Measurements from ENCODE around the gene PGAP6.
"Not testable (repeated sequence)": the region's sequence is repeated elsewhere in the genome, so short reads cannot be mapped to it uniquely, and the experiment has no call there.

PGAP6 gene

DNA sequence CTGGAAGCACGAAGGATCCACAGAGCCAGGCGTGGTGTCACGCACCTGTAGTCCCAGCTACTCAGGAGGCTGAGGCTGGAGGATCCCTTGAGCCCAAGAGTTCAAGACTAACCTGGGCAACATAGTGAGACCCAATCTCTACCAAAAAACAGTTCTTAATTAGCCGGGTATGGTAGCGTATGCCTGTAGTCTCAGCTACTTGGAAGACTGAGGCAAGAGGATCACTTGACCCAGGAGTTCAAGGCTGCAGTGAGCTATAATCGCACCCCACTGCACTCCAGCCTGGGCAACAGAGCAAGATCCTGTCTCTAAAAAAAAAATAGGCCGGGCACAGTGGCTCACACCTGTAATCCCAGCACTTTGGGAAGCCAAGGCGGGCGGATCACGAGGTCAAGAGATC, 33.3 kb downstream of the PGAP6 start:
- DNase-seq: not testable (repeated sequence)

DNA sequence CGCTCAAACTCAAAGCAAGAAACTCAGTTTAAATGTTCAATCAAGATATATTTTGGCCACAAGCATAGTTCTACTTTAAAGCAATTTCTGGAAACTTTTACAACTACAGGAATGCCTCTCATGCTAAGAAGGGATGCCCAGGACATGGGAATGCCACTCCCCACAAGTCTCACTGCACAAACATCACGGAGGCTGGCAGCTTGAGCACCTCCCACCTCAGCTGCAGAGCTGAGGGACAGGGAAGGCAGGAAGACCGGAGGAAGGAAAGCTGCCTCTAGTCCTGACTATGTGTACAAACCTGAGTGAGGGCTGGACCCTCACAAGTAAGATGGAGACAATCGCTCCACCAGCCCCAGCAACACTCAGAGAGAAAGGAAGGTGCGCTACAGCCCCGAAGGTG, 34.6 kb downstream of the PGAP6 start:
- DNase-seq: no peak

DNA sequence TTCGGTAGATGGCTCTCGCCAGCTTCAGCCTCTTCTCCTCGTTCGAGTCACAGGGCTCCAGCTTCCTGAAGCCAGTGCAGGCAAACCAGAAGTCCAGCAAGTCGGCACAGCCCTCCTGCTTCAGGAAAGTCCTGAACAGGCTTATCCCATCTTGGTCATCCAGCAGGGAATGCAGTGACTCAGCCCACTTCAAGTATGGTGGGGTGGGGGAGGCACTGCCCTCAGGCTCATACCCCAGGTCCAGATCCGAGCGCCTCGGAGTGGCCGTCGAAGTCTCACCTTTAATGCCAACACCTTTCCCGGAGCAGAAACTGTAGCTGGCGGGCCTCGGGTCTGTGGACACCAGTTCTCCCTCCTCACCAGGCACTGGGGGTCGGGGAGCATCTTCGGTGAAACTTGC, 35.2 kb downstream of the PGAP6 start:
- no peak for DNase-seq

DNA sequence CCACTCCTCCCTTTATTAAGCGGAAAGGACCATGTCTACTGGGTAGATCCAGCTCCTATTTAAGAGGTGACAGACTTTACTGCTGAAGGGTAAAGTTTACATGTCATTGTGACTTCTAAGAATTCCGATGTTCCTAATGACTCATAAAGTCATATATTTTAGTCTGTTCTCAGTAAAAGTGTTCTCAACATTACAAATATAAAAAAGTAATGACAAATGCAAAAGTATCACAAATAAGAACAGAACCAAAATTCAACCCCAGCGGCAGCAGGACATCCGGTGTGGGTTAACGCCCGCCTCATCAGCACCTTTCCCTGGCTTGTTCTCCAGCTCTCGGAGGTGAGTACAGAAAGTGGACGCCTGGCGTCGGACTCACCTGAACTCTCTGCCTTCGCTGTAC, 36.0 kb downstream of the PGAP6 start:
- no peak for DNase-seq

DNA sequence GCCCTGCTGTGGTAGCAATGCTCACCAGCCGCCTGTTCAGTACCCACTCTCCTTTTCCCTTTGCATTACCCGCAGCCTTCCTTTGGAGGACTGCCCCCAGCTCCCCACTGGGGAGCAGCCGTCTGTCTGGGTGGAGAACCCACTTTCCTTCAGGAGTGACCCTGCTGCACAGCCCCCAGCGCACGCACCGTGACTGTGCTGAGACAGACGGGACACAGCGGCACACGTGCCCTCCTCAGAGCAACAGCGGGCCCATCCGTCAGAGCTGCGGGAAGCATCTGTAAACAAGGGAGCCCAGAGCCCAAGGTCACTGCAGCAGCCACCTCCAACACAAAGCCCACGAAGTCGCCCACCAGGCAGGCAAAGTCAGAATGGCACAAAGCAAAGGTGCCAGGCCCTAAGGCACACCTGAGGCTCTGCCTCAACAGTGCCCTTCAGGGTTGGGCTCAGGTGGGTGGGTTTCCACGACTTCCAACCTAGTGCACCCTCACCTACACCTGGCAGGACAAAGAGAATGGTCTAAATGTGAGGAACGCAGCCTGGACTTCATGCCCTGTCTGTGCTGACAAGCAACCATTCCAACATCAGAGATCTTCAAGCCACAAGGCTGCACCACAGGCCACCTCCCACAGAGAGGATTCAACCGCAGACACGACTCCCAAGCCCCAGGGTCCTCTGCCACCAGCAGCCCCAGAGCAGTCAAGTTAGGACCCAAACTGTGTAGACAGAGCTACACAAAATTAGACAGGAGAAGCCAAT, 39.1 kb downstream of the PGAP6 start:
- DNase-seq: no peak

DNA sequence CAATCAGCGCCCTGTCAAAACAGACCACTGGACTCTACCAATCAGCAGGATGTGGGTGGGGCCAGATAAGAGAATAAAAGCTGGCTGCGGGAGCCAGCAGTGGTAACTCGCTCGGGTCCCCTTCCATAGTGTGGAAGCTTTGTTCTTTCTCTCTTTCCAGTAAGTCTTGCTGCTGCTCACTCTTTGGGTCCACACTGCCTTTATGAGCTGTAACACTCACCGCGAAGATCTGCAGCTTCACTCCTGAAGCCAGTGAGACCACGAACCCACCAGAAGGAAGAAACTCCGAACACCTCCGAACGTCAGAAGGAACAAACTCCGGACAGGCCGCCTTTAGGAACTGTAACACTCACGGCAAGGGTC, 39.8 kb downstream of the PGAP6 start:
- DNase-seq: not testable (repeated sequence)

DNA sequence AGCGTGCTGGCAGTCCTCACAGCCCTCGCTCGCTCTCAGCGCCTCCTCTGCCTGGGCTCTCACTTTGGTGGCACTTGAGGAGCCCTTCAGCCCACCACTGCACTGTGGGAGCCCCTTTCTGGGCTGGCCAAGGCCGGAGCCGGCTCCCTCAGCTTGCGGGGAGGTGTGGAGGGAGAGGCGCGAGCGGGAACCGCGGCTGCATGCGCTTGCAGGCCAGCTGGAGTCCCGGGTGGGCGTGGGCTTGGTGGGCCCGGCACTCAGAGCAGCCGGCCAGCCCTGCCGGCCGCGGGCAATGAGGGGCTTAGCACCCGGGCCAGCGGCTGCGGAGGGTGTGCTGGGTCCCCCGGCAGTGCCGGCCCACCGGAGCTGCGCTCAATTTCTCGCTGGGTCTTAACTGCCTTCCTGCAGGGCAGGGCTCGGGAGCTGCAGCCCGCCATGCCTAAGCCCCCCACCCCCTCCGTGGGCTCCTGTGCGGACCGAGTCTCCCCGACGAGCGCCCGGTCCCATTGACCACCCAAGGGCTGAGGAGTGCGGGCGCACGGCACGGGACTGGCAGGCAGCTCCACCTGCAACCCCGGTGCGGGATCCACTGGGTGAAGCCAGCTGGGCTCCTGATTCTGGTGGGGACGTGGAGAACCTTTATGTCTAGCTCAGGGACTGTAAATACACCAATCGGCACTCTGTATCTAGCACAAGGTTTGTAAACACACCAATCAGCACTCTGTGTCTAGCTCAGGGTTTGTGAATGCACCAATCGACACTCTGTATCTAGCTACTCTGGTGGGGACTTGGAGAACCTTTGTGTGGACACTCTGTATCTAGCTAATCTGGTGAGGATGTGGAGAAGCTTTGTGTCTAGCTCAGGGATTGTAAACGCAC, 40.4 kb downstream of the PGAP6 start:
- DNase-seq: not testable (repeated sequence)

DNA sequence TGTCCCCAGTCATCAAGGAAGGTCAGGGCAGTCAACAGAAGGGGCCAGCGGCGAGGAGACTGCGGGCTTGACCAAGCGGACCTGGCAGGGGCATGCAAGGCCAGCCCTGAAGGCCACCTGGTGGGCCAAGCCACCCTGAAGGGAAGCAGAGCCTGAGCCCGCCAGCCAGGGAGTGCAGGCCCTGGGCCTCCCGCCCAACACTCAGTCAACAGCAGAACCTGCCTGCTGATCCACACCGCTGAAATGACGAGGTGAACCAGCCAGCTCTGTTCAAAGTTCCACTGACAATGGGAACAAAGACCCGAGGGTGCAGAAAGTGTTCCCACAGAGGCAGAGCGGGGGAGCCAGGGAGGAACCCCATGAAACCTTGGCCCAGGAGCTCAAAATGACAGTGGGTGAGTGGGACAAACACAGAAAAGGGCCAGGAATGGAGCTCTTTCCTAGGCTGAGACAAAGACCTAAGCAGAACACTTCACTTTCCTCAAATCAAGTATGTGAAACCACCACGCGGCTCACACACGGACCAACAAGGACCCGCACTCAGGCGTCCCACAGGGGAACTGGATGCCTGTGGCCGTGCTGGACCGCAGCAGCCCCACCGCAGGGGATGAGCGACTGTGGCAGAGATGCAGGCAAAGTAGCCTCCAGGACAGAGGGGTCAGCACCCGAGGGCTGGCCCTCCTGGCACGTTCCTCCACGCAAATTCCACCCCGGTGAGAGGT, 41.2 kb downstream of the PGAP6 start:
- DNase-seq: no peak

DNA sequence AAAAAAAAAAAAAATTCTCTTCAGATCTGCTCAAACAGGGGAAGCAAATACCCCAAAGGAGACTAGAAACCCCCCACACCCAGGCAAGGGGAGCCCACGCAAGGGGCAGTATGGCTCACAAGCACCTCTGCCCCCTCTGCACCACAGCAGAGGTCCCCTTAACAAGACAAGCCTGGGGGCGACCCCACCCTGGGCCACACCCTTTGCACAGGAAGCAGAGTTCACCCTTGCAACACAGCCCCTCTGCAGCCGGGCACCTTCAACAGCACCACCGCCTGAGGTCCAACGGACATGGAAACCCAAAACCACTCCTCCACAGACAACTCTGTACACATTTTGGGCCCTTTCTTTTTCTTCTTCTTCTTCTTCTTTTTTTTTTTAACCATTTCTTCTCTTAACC, 42.1 kb downstream of the PGAP6 start:
- no peak for DNase-seq

DNA sequence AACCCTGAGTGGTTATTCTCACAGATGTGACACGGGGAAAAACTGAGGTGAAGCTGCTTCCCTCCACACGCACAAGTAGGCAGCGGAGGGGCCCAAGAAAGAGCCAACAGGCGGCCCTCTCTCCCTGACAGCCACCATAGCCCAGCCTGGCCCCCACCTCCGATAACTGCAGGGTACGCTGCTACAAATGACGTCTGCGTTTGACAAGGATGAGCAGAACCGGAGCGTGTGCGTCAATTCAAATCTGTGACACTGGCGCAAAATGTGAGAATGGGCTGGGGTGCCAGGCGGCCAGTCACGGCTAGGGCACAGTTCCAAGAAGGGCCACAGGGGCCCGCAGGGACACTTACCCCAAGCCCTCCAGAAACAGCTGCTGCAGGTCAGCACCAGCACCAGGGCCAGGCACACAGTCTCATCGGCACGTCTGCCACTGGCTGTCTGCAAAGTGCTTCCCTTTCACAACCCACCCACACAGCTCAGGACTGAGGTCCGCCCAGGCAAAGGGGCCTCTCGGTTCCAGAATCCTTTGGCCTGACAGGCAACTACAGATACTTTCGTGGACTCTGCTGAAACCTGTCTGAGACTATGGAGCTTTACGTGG, 43.7 kb downstream of the PGAP6 start:
- DNase-seq: peak; percentile 53 to 56

DNA sequence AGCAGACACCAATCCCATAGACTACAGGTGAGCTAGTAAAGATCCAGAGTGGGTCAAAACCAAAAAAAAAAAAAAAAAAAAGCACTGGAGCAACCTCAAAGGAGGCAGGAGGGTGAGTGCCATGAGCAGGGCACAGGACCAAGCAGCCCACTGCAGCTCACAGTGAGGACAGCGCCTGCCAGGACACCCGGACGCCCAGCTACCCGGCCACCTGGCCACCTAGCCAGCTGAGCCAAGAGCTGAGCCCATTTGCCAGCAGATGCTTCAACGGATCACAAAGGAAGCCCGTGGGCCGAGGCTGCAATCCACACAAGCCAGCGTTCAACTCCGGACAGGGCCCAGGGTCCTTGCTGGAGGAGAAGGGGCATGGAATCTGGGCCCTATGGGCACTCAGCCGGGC, 44.3 kb downstream of the PGAP6 start:
- no peak for DNase-seq

DNA sequence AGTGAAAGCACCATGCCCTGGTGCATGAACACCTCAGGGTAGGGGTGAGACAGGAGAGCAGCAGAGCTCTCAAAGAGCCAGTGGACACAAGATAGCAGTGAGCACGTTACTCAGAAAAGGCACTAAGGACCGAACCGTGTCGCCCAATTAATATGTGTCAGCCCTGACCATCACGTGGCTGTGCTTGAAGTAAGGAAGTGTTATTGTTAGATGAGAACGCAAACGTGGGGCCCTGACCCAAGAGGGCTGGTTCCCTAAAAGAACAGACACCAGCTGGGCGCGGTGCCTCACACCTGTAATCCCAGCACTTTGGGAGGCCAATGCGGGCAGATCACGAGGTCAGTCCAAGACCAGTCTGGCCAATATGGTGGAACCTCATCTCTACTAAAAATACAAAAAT, 45.5 kb downstream of the PGAP6 start:
- DNase-seq: peak; percentile 18 to 29

DNA sequence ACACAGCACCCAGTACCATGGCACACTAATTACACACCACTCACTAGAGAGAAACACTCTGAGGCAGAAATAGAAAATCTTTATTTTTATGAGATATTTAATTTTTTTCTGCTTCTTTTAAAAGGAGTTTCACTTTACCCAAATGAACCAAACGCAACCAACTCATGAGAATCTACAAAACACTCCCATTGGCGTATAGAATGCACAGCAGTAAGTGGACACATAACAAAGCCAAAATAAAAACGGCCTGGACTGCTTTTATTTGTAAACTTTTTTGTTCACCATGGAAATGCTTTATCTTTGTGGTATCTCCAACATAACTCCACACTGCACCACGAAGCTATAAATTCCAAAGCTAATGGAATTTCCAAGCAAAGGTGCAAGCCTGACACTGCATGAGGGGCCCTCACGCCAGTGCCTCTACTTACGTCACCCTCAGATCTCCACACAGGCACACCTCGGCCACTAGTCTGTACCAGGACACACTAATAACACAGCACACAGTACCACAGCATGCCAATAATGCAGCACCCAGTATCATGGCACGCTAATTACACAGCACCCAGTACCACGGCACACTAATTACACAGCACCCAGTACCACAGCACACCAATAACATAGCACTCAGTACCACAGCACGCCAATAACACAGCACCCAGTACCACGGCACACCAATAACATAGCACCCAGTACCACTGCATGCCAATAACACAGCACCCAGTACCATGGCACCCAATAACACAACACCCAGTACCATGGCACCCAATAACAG, 46.7 kb downstream of the PGAP6 start:
- DNase-seq: not testable (repeated sequence)

DNA sequence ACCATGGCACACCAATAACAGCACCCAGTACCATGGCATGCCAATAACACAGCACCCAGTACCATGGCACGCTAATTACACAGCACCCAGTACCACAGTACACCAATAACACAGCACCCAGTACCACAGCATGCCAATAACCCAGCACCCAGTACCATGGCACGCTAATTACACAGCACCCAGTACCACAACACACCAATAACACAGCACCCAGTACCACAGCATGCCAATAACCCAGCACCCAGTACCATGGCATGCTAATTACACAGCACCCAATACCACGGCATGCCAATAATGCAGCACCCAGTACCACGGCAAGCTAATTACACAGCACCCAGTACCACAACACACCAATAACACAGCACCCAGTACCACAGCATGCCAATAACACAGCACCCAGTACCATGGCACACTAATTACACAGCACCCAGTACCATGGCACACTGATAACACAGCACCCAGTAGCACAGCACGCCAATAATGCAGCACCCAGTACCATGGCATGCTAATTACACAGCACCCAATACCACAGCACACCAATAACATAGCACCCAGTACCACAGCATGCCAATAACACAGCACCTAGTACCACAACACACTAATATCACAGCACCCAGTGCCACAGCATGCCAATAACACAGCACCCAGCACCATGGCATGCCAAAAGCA, 47.5 kb downstream of the PGAP6 start:
- not testable (repeated sequence) for DNase-seq

DNA sequence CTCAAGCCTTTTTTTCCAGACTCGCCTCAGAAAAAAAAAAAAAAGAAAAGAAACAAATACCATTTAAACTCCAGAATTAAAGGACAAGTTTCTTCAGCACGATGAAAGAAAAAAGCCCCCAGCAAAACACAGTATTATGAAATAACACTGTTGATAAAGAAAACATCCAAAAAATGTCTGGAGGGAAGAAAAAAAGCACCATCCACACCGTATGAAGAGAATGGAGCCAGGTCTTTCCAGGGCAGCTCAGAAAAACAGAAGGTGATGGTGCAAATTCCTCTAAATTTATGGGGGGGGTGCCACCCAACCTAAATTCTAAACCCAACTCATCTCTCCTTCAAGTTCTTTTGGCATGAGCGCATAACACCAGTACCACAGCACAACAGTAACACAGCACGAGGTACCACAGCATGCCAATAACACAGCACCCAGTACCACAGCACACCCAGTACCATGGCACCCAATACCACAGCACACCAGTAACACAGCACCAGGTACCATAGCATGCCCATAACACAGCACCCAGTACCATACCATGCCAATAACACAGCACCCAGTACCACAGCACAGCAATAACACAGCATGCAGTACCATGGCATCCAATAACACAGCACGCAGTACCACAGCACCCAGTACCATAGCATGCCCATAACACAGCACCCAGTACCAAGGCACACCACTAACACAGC, 48.2 kb downstream of the PGAP6 start:
- DNase-seq: no peak

DNA sequence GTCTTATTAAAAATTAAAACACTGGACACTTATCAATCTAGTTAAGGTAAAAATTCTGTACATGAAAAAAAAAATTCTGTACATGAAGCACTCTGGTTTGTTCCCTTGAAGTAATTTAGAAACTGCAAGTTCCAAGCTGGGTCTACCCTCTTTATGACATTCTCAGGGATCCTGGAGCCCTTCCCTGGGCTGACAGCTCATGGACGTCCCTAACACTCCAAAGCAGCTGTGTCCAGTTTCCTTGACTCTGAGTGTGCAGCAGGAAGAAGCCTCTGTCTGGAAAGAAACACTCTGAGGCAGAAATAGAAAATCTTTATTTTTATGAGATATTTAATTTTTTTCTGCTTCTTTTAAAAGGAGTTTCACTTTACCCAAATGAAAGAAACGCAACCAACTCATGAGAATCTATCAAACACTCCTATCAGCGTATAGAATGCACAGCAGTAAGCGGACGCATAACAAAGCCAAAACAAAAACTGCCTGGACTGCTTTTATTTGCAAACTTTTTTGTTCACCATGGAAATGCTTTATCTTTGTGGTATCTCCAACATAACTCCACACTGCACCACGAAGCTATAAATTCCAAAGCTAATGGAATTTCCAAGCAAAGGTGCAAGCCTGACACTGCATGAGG, 50.5 kb downstream of the PGAP6 start:
- DNase-seq: not testable (repeated sequence)

DNA sequence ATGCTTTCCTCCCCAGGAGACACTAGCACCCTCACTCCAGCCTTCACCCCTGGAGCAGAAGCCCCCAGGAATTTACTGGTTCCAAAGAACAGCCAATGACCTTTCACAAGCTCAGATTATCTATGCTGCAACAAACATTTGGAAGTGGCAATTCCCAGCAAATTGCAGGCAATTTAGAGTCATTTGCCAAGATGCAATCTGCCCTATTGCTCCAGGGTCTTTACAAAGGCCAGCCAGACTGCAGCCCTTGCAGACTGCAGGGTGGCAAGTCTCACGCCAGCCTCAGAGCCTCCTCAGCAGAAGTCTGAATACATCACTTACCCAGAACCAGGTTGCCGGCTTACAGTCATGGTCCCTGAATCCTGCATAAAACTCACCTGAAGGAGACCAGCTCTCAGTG, 51.0 kb downstream of the PGAP6 start:
- no peak for DNase-seq

DNA sequence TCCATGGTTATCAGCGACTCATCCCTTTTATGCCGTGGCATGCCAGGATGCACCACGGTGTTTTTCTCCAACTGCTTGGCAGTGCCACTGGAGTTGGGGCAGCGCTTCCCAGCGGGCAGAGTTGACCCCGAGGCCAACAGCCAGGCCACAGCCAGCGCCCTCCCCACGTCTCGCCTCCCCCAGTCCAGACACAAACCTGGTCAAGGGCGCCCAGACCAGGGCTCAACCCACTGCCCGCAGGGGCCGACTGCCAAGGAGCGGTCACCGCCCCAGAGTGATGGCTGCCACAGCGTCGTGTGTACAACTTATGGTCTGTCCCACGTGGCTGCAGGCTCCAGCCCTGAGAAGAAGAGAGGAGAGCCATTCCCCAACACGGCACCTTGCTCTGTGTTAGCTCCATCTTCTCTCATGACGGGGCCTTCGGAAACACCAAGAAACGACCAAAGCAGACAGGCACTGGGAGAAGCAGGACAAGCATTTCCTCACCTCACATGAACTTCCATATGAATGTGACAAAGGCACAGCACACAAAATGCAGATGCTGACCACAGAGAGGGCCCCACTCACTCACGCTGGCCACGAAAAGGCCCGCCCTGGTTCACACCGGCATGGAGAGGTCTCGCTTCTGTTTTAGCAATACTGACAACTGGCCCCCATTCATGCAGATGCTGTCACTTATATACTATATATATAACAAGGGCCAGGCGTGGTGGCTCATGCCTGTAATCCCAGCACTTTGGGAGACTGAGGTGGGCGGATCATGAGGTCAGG, 56.2 kb downstream of the PGAP6 start:
- peak in 1 of 2 donors; percentile 3 for DNase-seq

DNA sequence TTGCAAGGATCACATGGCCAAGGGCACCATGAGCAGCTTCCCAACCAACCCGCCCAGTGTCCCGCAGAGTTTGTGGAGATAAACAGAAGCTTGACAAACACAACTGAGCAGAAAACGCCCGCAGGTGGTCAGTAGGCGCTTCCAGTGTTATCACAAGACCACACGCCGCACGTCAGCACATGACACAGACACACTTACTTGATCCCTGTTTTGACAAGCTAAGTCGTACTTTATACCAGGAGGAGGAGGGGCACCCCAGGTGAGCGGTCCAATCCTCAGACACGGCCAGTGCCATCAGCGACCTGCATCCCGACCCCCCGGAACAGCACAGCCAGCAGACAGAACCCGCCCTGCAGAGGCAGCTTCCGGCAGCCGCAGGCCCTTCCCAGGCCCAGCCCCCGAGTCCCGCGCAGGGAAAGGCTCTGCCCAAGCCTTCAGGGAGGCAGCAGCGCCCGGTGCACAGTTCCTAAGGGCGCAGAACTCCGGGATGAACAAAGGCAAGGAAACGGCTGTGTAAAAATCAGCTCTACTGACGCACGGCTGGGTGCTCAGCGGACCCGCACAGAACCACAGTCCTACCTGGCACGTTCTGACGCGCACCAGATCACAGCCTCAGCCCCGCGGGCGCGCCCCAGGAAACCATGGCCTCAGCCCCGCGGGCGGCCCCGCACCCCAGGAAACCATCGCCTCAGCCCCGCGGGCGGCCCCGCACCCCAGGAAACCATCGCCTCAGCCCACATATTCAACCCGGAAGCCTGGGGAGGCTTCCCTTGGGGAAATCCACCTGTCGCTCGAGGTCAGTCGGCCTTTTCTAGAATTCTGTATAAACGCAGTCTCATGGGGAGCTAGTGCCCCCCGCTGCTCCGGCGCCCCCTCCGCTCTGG, 57.1 kb downstream of the PGAP6 start:
- no peak for DNase-seq

Measured in inflammatory macrophage treated with lipopolysaccharide for 1 hour (primary cell).